ENCODE data around the gene IL16.

The IL16 gene

GRCh38 chr15:81258455-81258854 lies 61.8 kb downstream of the IL16 start:
- no peak for DNase-seq

GRCh38 chr15:81259760-81260298 lies 63.1 kb downstream of the IL16 start:
- no peak for DNase-seq

DNA sequence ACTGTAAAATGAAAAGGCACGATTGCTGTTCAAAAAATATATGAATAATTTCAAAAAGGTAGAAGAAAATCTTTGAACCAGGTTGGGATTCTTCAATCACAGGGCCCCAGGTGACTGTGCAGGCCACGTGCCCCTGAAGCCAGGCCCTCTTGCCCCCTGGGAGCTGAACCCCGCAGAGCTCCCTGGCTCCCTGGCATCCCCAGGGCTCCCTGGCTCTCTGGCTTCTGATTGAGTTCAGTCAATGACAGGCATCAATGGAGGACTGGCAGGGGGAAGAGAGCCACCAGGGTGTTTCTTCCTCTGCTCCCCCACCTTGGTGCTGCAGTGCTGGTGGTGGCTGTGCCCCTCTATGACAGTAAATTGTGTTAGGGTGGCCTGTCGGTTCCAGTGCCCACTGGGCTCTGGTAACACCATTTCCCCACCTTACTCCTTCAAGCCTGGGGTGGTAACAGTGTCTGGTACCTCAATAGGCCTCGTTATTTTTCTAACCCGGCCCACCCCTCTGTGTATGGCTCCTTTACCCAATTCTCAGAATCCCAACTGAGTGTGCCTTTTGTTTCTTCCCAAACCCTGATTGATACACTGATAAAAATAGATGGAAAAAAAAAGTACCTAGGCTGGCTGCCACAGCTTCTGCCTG lies 64.6 kb downstream of the IL16 start:
- no peak for DNase-seq

GRCh38 chr15:81263477-81263876 lies 66.8 kb downstream of the IL16 start:
- no peak for DNase-seq

- DNase-seq, result no peak
These were observed 67.6 kb downstream of the IL16 start for GRCh38 chr15:81264072-81264857.

GRCh38 chr15:81265256-81265943 lies 68.7 kb downstream of the IL16 start:
- DNase-seq, result no peak

DNA sequence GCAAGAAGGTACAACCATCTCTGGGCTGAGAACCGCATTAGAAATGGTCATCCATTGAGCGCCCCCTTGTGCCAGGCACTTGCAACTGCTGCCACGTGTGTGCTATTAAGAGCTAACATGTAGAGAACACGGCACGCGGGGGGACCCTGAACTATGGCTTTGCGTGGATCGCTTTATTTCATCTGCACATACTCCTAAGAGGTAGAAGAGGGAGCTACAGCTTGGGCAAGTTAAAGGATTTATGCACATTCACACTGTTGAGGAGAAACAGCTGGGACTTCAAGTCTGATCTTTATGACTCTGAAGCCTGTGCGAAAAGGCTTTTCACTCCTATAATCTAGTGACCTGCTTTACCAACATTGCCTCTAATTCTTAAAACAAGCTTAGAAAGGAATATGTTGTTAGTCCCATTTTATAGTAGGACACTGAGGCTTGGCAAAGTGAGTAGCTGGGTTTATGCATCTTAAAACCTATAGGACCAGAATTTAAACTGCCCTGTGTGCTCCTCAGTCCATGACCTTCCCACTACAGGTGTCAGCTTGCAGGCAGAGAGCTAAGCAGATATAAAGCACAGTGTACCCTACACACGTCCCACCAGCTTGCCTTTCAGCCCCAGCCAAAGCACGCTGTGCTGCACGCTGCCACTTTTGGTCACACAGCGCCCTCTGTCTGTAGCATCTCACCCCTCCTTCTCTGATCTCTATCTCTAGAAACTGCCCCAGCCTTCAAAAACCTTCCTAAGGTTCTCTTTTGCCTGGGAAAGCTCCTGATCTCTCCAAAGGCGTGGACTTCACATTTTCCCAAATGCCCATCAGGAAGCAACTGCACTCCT lies 69.5 kb downstream of the IL16 start:
- peak; percentile 55 for DNase-seq

DNA sequence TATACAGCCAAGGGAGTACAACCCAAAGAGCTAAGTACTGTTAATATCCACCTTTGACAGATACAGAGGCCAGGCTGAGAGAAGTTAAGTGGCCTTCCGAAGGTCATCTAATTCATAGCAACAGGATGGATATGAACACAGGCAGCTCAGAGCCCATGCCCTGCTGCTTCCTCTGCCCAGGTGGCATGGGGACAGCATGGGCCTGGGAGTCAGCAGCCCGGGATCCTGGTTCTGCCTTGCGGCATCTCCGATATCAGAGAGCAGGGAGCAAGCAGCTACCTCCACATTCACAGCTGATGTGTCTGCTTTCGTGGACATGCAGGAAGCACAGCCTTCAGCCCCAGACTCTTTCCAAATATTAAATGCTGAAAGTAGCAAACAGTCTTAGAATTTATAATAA lies 71.7 kb downstream of the IL16 start:
- DNase-seq, result no peak

DNA sequence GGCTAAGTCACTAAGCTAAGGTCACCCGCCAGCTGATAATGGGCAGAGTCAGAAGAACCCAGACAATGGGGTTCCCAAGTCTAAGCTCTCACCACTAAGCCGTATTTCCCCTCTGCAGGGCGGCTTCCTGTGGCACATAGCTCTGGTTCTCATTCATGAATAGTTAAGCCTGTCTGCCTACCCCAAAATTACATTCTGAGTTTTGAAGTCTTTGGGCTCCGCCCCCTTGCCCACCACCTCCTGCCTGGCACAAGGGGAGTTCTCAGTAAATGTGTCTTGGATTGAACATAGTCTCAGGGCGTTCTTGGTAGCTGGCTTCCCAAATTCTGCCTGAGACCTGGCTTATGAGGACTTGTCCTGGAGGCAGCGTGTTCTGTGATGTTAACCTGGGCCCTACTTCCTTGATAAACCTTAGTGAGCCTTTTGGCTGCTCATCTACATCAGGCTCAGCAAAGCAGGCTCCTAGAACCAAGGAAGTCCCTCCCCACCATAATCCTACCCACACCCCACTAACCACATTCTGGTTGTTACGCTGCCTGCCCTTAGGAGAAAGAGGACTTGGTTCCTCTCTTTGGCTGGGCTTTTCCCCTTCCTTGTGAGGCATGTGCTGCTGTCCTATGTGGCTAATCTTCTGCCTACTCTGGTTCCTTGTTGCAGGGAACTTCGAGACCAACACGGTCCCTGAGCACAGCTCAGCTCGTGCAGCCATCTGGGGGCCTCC lies 72.4 kb downstream of the IL16 start:
- no peak for DNase-seq

DNA sequence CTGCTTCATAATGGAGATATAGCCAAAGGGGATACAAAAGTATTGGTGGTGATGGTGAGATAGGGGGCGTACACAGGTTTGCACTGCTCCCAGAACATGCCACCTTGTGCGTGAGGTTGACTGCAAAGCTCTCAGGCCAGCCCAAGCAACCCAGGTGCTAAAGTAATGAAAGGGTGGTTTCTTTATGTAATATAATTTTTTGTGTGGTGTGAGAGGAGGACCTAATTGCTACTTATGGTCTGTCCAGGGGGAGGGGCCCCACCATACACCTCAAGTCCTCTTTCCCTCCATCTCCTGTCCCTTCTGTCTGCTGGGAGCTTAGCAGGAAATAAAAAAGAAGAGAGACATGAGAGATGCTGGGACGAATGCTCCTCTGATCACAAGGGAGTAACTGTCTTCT lies 73.5 kb downstream of the IL16 start:
- no peak for DNase-seq

- DNase-seq, result no peak
These were observed 74.3 kb downstream of the IL16 start for GRCh38 chr15:81270781-81271491.

GRCh38 chr15:81271761-81272644 lies 75.3 kb downstream of the IL16 start:
- DNase-seq, result no peak

DNA sequence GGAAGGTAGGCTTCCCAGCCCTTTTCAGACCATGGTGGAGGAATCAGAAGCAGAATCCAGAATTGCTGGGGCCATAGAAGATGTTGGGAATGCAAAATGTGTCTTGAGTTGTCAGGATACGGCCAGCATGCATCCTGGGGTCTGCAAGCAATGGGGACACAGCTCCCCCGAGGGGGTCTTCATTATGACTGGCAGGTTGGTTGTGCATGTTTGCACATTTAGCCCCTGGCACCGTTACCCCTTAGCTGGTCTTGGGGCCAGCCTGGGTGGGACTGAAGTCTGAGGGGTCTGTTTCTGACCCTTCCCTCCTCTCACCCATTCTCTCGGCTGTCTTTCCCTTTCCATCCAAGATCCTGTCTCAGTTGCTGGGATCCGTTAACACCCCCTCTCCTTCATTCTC lies 76.5 kb downstream of the IL16 start:
- no peak for DNase-seq

DNA sequence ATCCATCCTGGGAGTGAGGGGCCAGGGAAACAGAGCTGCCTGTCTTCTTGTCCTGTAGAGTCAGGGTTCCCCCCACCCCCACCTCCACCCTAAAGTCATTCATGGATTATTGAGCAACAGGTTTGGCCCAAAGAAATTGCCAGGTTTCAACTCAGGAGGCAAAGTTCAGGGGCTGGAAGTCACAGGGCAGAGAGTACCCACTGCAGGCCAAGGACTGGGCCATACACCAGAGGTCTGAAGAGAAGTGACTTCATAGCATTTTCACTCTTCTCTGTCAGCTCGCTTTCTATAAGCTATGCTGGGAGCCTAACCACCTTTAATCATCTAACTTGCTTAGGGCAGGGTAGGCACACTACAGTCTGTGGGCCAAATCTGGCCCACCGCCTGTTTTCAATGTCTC lies 77.2 kb downstream of the IL16 start:
- no peak for DNase-seq

DNA sequence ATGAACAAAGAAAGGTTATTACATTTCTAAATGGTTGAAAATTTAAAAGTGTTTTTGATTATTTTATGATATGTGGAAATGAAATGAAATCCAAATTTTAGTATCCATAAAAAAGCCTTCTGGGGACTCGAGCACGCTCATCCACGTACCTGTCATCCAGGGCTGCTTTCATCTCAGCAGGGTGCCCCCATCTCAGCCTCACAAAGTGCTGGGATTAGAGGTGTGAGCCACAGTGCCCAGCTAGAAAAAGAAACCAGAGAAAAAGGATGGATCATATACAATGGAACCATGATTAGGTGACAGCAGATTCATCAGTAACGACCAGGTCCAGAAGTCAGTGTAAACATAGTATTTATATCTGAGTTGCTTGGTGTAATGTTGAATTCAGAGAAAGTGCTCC lies 77.6 kb downstream of the IL16 start:
- DNase-seq, result no peak

GRCh38 chr15:81274931-81275707 lies 78.4 kb downstream of the IL16 start:
- peak; percentile 29 for DNase-seq

- no peak for DNase-seq
These were observed 79.2 kb downstream of the IL16 start for GRCh38 chr15:81275711-81276392.

- DNase-seq, result no peak
These were observed 80.3 kb downstream of the IL16 start for GRCh38 chr15:81276967-81277366.

- DNase-seq, result no peak
These were observed 81.2 kb downstream of the IL16 start for GRCh38 chr15:81277851-81278250.

All from NCI-H187 treated with DMSO at 0.1 percent for 48 hours (cell line).